ENCODE data around the gene SPATA32.

Gene SPATA32

GRCh38 chr17:45231481-45232116 lies 30.3 kb downstream of the SPATA32 start:
- TF ChIP-seq CTCF (IDR thresholded peaks at IDR 0.05; ENCODE audit: low read depth, low read length) = no peak
- H3K4me3 ChIP-seq (ENCODE audit: low read depth, low read length) = no peak overlapping the region

- no peak overlapping the region for H3K4me3 ChIP-seq (ENCODE audit: low read depth, low read length)
- no peak for TF ChIP-seq CTCF (IDR thresholded peaks at IDR 0.05; ENCODE audit: low read depth, low read length)
Observed at GRCh38 chr17:45230787-45231480, 31.0 kb downstream of the SPATA32 start.

- TF ChIP-seq CTCF (IDR thresholded peaks at IDR 0.05; ENCODE audit: low read depth, low read length) = no peak
- H3K4me3 ChIP-seq (ENCODE audit: low read depth, low read length) = no peak overlapping the region
Observed at GRCh38 chr17:45230410-45230786, 31.5 kb downstream of the SPATA32 start.

- H3K4me3 ChIP-seq (ENCODE audit: low read depth, low read length) = no peak overlapping the region
- no peak for TF ChIP-seq CTCF (IDR thresholded peaks at IDR 0.05; ENCODE audit: low read depth, low read length)
Observed at GRCh38 chr17:45229681-45230409, 32.0 kb downstream of the SPATA32 start.

GRCh38 chr17:45228763-45229539 lies 32.9 kb downstream of the SPATA32 start:
- TF ChIP-seq CTCF (IDR thresholded peaks at IDR 0.05; ENCODE audit: low read depth, low read length) = no peak
- peak overlapping the region; percentile 28; the same call in 1 of the 2 replicates for H3K4me3 ChIP-seq (ENCODE audit: low read depth, low read length)

GRCh38 chr17:45227926-45228762 lies 33.8 kb downstream of the SPATA32 start:
- H3K4me3 ChIP-seq (ENCODE audit: low read depth, low read length) = no peak overlapping the region
- no peak for TF ChIP-seq CTCF (IDR thresholded peaks at IDR 0.05; ENCODE audit: low read depth, low read length)
